ENCODE data around the gene GTSE1.

DNA sequence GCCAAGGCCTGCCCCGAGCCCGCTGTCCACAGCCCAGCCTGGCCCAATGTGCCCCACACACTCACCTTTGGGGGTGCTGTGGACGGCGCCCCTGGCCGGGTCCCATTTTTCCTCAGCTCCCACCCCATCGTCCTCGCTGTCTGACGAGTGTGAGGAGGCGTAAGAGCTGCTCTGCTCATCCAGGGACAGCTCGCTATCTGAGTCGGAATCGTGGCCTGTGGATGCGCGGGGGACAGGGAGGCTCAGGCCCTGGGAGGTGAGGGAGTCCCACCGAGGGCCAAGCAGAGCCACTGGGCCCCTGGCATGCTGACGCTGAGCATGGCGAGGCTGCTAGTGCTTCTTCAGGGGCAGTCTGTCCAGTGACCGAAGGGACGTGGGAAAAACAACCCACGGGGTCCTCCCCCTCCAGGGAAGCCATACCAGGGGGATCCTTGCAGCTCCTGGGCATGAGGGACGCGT, 68.5 kb downstream of the GTSE1 start:
- TF ChIP-seq, protein P1, sequence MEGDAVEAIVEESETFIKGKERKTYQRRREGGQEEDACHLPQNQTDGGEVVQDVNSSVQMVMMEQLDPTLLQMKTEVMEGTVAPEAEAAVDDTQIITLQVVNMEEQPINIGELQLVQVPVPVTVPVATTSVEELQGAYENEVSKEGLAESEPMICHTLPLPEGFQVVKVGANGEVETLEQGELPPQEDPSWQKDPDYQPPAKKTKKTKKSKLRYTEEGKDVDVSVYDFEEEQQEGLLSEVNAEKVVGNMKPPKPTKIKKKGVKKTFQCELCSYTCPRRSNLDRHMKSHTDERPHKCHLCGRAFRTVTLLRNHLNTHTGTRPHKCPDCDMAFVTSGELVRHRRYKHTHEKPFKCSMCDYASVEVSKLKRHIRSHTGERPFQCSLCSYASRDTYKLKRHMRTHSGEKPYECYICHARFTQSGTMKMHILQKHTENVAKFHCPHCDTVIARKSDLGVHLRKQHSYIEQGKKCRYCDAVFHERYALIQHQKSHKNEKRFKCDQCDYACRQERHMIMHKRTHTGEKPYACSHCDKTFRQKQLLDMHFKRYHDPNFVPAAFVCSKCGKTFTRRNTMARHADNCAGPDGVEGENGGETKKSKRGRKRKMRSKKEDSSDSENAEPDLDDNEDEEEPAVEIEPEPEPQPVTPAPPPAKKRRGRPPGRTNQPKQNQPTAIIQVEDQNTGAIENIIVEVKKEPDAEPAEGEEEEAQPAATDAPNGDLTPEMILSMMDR (IDR thresholded peaks at IDR 0.05) = no peak
- no peak for TF ChIP-seq KDM5A (IDR thresholded peaks at IDR 0.05)
- TF ChIP-seq POLR2A (IDR thresholded peaks at IDR 0.05; ENCODE audit: low read length) = no peak
- TF ChIP-seq MAZ (IDR thresholded peaks at IDR 0.05; ENCODE audit: borderline replicate concordance, low read depth, low read length) = no peak
- no peak for TF ChIP-seq HOXA7 (CRISPR knock-in tag; IDR thresholded peaks at IDR 0.05)
- TF ChIP-seq RAD21 (conservative IDR thresholded peaks at IDR 0.05 in 1 of 2, IDR thresholded peaks at IDR 0.05 in 1 of 2) = no peak
- TF ChIP-seq EHMT2 (IDR thresholded peaks at IDR 0.05; ENCODE audit: low read depth) = no peak
- TF ChIP-seq HES2 (IDR thresholded peaks at IDR 0.05) = no peak
- TF ChIP-seq, protein P2, sequence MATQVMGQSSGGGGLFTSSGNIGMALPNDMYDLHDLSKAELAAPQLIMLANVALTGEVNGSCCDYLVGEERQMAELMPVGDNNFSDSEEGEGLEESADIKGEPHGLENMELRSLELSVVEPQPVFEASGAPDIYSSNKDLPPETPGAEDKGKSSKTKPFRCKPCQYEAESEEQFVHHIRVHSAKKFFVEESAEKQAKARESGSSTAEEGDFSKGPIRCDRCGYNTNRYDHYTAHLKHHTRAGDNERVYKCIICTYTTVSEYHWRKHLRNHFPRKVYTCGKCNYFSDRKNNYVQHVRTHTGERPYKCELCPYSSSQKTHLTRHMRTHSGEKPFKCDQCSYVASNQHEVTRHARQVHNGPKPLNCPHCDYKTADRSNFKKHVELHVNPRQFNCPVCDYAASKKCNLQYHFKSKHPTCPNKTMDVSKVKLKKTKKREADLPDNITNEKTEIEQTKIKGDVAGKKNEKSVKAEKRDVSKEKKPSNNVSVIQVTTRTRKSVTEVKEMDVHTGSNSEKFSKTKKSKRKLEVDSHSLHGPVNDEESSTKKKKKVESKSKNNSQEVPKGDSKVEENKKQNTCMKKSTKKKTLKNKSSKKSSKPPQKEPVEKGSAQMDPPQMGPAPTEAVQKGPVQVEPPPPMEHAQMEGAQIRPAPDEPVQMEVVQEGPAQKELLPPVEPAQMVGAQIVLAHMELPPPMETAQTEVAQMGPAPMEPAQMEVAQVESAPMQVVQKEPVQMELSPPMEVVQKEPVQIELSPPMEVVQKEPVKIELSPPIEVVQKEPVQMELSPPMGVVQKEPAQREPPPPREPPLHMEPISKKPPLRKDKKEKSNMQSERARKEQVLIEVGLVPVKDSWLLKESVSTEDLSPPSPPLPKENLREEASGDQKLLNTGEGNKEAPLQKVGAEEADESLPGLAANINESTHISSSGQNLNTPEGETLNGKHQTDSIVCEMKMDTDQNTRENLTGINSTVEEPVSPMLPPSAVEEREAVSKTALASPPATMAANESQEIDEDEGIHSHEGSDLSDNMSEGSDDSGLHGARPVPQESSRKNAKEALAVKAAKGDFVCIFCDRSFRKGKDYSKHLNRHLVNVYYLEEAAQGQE (IDR thresholded peaks at IDR 0.05) = no peak
- TF ChIP-seq JUNB (IDR thresholded peaks at IDR 0.05) = no peak
- TF ChIP-seq ZFP36 (IDR thresholded peaks at IDR 0.05; ENCODE audit: borderline replicate concordance, partially characterized antibody) = no peak
